BLaER1 treated with 17β-estradiol and CSF1 and Interleukin-3, amounts not matched to agents 10 nM and 100 nM (cell line): ENCODE results near the gene KCNJ12.
"Not testable (repeated sequence)": the region's sequence is repeated elsewhere in the genome, so short reads cannot be mapped to it uniquely, and the experiment has no call there.

Source experiments
- H3K27ac ChIP-seq, 11 experiments: shearing (Covaris generic); formaldehyde crosslinking; 2 replicates each; pipeline ENCODE4 v1.8.1; 2022
- H3K27me3 ChIP-seq, 11 experiments: shearing (Covaris generic); formaldehyde crosslinking; 2 replicates each; pipeline ENCODE4 v1.8.1; 2022
- H3K36me3 ChIP-seq, 11 experiments: shearing (Covaris generic); formaldehyde crosslinking; 2 replicates each; pipeline ENCODE4 v1.8.1; 2022
- H3K4me1 ChIP-seq, 10 experiments: shearing (Covaris generic); formaldehyde crosslinking; 2 replicates each; pipeline ENCODE4 v1.8.1; 2022
- H3K4me2 ChIP-seq, 11 experiments: shearing (Covaris generic); formaldehyde crosslinking; 2 replicates each; pipeline ENCODE4 v1.8.1; 2022
- H3K4me3 ChIP-seq, 10 experiments: shearing (Covaris generic); formaldehyde crosslinking; 2 replicates each; pipeline ENCODE4 v1.8.1; 2022
- H3K9ac ChIP-seq, 11 experiments: shearing (Covaris generic); formaldehyde crosslinking; 2 replicates each; pipeline ENCODE4 v1.8.1; 2022
- H3K9me3 ChIP-seq, 11 experiments: shearing (Covaris generic); formaldehyde crosslinking; replicated peaks in 1 of 11; 2 replicates each; pipeline ENCODE4 v1.8.1; 2022
- H4K20me1 ChIP-seq, 11 experiments: shearing (Covaris generic); formaldehyde crosslinking; 2 replicates each; pipeline ENCODE4 v1.8.1; 2022
- Cebpa-rat ChIP-seq, 11 experiments: shearing (Covaris generic); IDR thresholded peaks; 2 replicates each; pipeline ENCODE4 v1.8.1; 2022

Gene KCNJ12

DNA sequence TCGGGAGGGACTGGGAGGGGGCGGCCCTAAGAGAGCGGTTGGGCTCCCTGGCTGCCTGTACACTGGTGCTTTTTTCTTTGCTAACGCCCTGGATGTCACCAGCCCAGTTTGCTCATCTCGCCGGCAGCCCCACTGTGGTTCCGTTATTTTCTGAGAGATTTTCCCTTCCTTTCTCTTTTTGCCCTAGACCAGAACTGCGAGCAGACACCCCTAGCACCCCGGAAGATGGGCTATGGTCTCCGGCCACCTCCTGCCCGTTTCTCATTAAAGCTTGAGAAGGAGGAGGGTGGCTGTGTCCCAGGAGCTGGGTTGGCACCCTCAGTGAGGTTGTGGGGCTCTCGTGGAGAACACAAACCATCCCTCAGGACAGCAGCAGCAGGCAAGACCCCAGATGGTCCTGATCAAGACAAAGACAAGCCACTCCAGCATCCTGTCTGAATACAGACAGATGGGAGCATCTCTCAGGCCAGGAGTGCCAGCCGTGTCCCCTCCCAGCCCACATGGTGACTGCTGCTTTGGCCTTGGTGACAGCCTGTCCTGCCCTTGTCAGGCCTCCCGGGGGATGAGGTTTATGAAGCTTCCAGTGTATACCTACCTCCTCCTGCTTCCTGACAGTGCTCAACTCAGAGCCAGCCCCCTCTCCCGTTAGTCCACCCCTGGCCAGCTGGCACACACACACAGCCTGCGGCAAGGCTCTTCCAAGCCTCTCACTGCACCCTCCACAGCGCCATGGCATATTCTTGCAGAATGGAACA, 77.2 kb downstream of the KCNJ12 start:
- H3K9ac ChIP-seq = no peak overlapping the region
- no peak overlapping the region for H3K27ac ChIP-seq
- no peak overlapping the region for H3K4me3 ChIP-seq
- no peak for TF ChIP-seq Cebpa-rat (IDR thresholded peaks at IDR 0.05)
- H3K9me3 ChIP-seq = peaks cover 0 to 5% (median 0%) of the 10 kb centered on the region in 11 experiments; a peak in 7 of 22 replicates
- peak overlapping the region in 3 of 11 experiments; percentile 5 to 55 (median 7); a peak in 4 of 22 replicates for H3K4me2 ChIP-seq
- no peaks in the 10 kb centered on the region for H3K36me3 ChIP-seq
- no peaks in the 10 kb centered on the region for H4K20me1 ChIP-seq
- no peaks in the 10 kb centered on the region for H3K27me3 ChIP-seq
- H3K4me1 ChIP-seq = peaks cover 0 to 33% (median 11%) of the 10 kb centered on the region in 10 experiments; a peak in 15 of 20 replicates

DNA sequence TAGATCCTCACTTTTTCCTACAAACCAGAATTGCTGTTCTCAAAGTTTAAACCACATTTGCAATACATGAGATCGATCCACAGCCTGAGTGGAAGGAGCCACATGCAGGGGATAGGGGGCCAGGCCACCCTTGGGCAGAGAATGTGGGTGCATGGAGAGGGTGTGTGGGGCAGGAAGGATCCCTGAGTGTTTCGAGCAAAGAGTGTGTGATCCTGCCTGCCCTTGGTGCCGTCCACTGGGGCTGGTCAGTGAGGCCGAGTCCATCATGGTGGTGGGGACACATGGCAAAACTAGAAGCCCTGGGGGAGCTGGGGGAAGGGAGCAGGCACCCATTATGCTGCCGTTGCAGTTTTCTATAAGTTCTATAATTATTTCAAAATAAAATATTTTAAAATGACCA, 77.8 kb downstream of the KCNJ12 start:
- peaks cover 0 to 33% (median 11%) of the 10 kb centered on the region in 10 experiments; a peak in 15 of 20 replicates for H3K4me1 ChIP-seq
- H3K9me3 ChIP-seq, H3K27ac ChIP-seq, H3K4me3 ChIP-seq, H3K36me3 ChIP-seq, H3K9ac ChIP-seq, H3K27me3 ChIP-seq, H4K20me1 ChIP-seq: not testable (repeated sequence)
- peak overlapping the region in 2 of 11 experiments; percentile 32 to 55; a peak in 2 of 22 replicates for H3K4me2 ChIP-seq

DNA sequence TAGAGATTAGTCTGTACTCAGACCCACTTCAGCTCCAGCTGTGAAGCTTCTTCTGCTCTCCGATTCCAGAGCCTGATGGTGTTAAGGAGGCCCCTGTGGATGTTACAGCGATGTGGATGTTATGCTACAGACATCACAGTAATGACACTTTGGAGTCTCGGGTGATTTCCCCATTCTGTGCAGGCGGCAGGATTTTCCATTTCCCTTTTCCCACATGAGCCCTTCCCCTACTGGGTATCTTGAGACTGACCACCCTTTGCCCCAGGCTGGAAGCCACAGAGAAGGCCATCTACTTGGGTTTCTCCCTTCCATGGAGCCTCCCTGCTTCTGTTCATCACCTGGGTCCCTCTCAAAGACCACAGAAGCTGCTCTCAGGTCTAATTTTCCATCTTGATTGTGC, 78.3 kb downstream of the KCNJ12 start:
- Histone ChIP-seq H4K20me1 (no peaks in the 10 kb centered on the region), H3K36me3 (no peaks in the 10 kb centered on the region), H3K9ac (no peak overlapping the region), H3K27me3 (no peaks in the 10 kb centered on the region; a peak in 1 of 22 replicates), H3K27ac (no peak overlapping the region), H3K4me1 (peaks cover 0 to 33% (median 11%) of the 10 kb centered on the region in 10 experiments; a peak in 15 of 20 replicates), H3K4me3 (no peak overlapping the region), H3K4me2 (peak overlapping the region in 2 of 11 experiments; percentile 32 to 55; a peak in 2 of 22 replicates), H3K9me3 (peaks cover 0 to 5% (median 0%) of the 10 kb centered on the region in 11 experiments; a peak in 7 of 22 replicates)
- TF ChIP-seq Cebpa-rat (IDR thresholded peaks at IDR 0.05) = no peak

GRCh38 chr17:21455761-21456160, 79.6 kb downstream of the KCNJ12 start:
- H4K20me1 ChIP-seq = no peaks in the 10 kb centered on the region
- peaks cover 0 to under 1% (median 0%) of the 10 kb centered on the region in 11 experiments; a peak in 1 of 22 replicates for H3K27me3 ChIP-seq
- no peak for TF ChIP-seq Cebpa-rat (IDR thresholded peaks at IDR 0.05)
- peak overlapping the region in 3 of 11 experiments; percentile 15 to 34 (median 24); a peak in 1 of 22 replicates for H3K4me2 ChIP-seq
- no peak overlapping the region for H3K4me3 ChIP-seq
- H3K4me1 ChIP-seq = peaks cover 0 to 33% (median 11%) of the 10 kb centered on the region in 10 experiments; a peak in 15 of 20 replicates
- no peaks in the 10 kb centered on the region for H3K36me3 ChIP-seq
- H3K9ac ChIP-seq = no peak overlapping the region
- H3K9me3 ChIP-seq = peaks cover 0 to 5% (median 0%) of the 10 kb centered on the region in 11 experiments; a peak in 7 of 22 replicates
- H3K27ac ChIP-seq = no peak overlapping the region

GRCh38 chr17:21456449-21456848, 80.3 kb downstream of the KCNJ12 start:
- H3K9ac ChIP-seq = not testable (repeated sequence)

DNA sequence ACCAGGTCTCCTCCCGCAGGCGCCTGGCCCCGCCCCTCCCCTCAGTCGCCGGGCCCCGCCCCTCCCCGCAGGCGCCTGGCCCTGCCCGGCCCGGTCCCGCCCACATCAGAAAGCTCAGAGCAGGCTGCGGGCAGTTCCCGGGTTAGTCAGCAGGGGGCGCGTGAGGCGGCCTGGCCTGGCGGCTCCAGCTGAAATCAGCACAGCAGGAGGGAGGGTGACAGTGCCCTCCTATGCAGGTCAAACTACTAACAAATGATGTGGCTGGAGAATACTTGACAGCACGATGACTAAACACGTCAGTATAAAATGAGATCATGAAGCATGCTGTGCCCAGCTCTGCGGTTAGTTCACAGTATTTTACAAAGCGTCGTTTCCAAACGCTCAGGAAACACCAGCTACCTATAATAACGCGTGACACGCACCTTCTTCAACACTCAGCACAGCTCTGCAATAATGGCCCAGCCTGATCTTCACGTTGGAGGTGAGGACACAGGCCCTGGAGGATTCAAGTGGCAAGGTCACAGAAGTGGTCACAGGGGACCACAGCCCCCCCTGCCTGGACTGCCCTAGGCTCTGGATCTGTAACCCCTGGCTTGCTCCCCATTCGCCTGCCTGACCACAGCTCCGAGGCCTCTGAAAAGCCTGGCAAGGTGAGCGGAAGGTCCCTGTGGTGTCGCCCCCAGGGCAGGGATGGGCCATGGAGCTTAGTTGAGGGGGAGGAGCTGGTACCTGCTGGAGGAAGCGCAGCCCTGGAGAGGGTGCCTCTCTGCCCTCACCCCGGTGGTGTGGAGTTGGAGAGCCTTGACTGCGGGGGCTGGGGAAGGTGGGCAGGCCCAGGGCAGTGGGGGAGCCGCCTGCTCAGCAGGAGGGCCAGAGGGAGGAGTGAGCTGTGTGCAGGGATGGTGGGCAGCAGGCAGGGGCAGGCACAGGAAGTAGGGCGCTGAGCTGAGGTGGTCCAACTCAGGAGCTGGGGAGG, 81.2 kb downstream of the KCNJ12 start:
- Histone ChIP-seq H3K9ac (no peak overlapping the region), H3K27me3 (peaks cover 7 to 14% (median 8%) of the 10 kb centered on the region in 11 experiments)

More at GRCh38 chr17:21456449-21456848, 80.3 kb downstream of the KCNJ12 start:
- H3K9me3 ChIP-seq, H3K27me3 ChIP-seq, H3K27ac ChIP-seq, H3K4me2 ChIP-seq, H3K4me3 ChIP-seq, H4K20me1 ChIP-seq, H3K36me3 ChIP-seq: not testable (repeated sequence)
- H3K4me1 ChIP-seq = peaks cover 0 to 33% (median 11%) of the 10 kb centered on the region in 10 experiments; a peak in 15 of 20 replicates

DNA sequence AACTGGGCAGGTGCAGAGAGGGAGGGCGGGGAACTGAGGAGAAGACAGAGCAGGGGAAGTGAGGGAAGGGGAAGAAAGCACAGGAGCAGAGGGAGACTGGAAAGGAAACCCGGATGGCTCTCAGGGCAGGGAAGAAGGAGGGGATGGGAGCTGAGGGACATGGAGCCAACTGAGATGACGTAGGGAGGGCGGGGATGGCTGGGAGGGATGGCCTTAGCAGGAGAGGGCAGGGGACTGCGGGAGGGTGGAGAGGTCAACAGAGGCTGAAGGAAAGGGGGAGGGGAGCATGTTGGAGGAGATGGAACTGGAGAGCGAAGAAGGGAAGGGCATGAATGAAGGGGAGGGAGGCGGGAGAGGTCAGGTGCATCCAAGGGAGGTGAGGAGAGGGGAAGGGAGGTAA, 81.9 kb downstream of the KCNJ12 start:
- no peak overlapping the region for H3K27ac ChIP-seq
- H3K4me1 ChIP-seq = peaks cover 3 to 26% (median 6%) of the 10 kb centered on the region in 10 experiments; a peak in 18 of 20 replicates
- no peaks in the 10 kb centered on the region for H3K9me3 ChIP-seq
- H3K27me3 ChIP-seq = peaks cover 14 to 21% (median 15%) of the 10 kb centered on the region in 11 experiments
- no peak overlapping the region for H3K4me2 ChIP-seq
- no peak overlapping the region for H3K4me3 ChIP-seq
- no peak overlapping the region for H3K9ac ChIP-seq
- H4K20me1 ChIP-seq = no peaks in the 10 kb centered on the region
- H3K36me3 ChIP-seq = no peaks in the 10 kb centered on the region
- no peak for TF ChIP-seq Cebpa-rat (IDR thresholded peaks at IDR 0.05)

More for the DNA sequence above, 81.2 kb downstream of the KCNJ12 start:
- Histone ChIP-seq H3K4me1 (peaks cover 0 to 28% (median 7%) of the 10 kb centered on the region in 10 experiments; a peak in 14 of 20 replicates), H3K4me2 (0 out of 22 replicates have a peak overlapping the region, but pooled peaks of 1 of the 11 experiments have one; percentile 18), H3K36me3 (no peaks in the 10 kb centered on the region), H4K20me1 (no peaks in the 10 kb centered on the region), H3K27ac (no peak overlapping the region), H3K9me3 (peaks cover 0 to 5% (median 0%) of the 10 kb centered on the region in 11 experiments; a peak in 7 of 22 replicates), H3K4me3 (no peak overlapping the region)
- TF ChIP-seq Cebpa-rat (IDR thresholded peaks at IDR 0.05) = no peak

- Histone ChIP-seq H3K27ac (no peak overlapping the region), H3K9me3 (no peaks in the 10 kb centered on the region), H3K4me1 (peaks cover 13 to 30% (median 15%) of the 10 kb centered on the region in 10 experiments), H4K20me1 (no peaks in the 10 kb centered on the region), H3K27me3 (peaks cover 29 to 36% (median 30%) of the 10 kb centered on the region in 11 experiments), H3K9ac (no peak overlapping the region), H3K4me3 (no peak overlapping the region), H3K36me3 (no peaks in the 10 kb centered on the region), H3K4me2 (no peak overlapping the region)
- no peak for TF ChIP-seq Cebpa-rat (IDR thresholded peaks at IDR 0.05)
These were observed 83.4 kb downstream of the KCNJ12 start for GRCh38 chr17:21459536-21459935.

- no peaks in the 10 kb centered on the region for H4K20me1 ChIP-seq
- H3K4me1 ChIP-seq = peaks cover 12 to 26% (median 14%) of the 10 kb centered on the region in 10 experiments
- no peak overlapping the region for H3K4me2 ChIP-seq
- no peaks in the 10 kb centered on the region for H3K9me3 ChIP-seq
- H3K9ac ChIP-seq = no peak overlapping the region
- no peak overlapping the region for H3K27ac ChIP-seq
- TF ChIP-seq Cebpa-rat (IDR thresholded peaks at IDR 0.05) = no peak
- peaks cover 33 to 40% (median 38%) of the 10 kb centered on the region in 11 experiments for H3K27me3 ChIP-seq
- H3K4me3 ChIP-seq = no peak overlapping the region
- H3K36me3 ChIP-seq = no peaks in the 10 kb centered on the region
These were observed 84.2 kb downstream of the KCNJ12 start for GRCh38 chr17:21460358-21460757.
